ENCODE measurements around the gene FBXL12.
"Not testable (repeated sequence)": the region's sequence is repeated elsewhere in the genome, so short reads cannot be mapped to it uniquely, and the experiment has no call there.

Gene FBXL12

GRCh38 chr19:9838324-9838723 is 19.4 kb upstream of the FBXL12 start:
- DNase-seq, result no peak

GRCh38 chr19:9836021-9836420 is 17.1 kb upstream of the FBXL12 start:
- no peak for DNase-seq

- no peak for DNase-seq
Measured at GRCh38 chr19:9835507-9835949, 16.6 kb upstream of the FBXL12 start.

GRCh38 chr19:9834726-9835506 is 16.0 kb upstream of the FBXL12 start, which contains the start of gene PIN1:
TSS of gene PIN1 (plus strand) at chr19:9835318. CDS start at chr19:9835345, 27 bp downstream.
- peak; percentile 98 for DNase-seq

- no peak for DNase-seq
Measured at GRCh38 chr19:9834307-9834725, 15.4 kb upstream of the FBXL12 start.

GRCh38 chr19:9828551-9829063 is 9.7 kb upstream of the FBXL12 start:
- DNase-seq, result no peak

- peak; percentile 92 for DNase-seq
Measured at GRCh38 chr19:9827289-9828238, 8.7 kb upstream of the FBXL12 start, which contains the start of gene UBL5. TSS of gene UBL5 (plus strand) at chr19:9827918. CDS start at chr19:9828338, 420 bp downstream.

- DNase-seq, result no peak
Measured at GRCh38 chr19:9823816-9824215, 4.9 kb upstream of the FBXL12 start.

- DNase-seq, result not testable (repeated sequence)
Measured at GRCh38 chr19:9820034-9820433, 1.2 kb upstream of the FBXL12 start.

GRCh38 chr19:9819596-9819909 is 674 bp upstream of the FBXL12 start:
- peak; percentile 98 for DNase-seq

GRCh38 chr19:9818175-9818733 is 625 bp downstream of the FBXL12 start:
- no peak for DNase-seq

- no peak for DNase-seq
Measured at GRCh38 chr19:9811139-9811538, 7.7 kb downstream of the FBXL12 start.

- DNase-seq, result peak; percentile 11
Measured at GRCh38 chr19:9808855-9809824, 9.7 kb downstream of the FBXL12 start.

GRCh38 chr19:9806803-9807202 is 12.1 kb downstream of the FBXL12 start:
- DNase-seq, result no peak

GRCh38 chr19:9801976-9802375 is 16.9 kb downstream of the FBXL12 start:
- no peak for DNase-seq

GRCh38 chr19:9799162-9799561 is 19.7 kb downstream of the FBXL12 start:
- no peak for DNase-seq

GRCh38 chr19:9797871-9798270 is 21.0 kb downstream of the FBXL12 start:
- no peak for DNase-seq

- DNase-seq, result peak; percentile 86
Measured at GRCh38 chr19:9796113-9796773, 22.6 kb downstream of the FBXL12 start.

- peak; percentile 37 for DNase-seq
Measured at GRCh38 chr19:9793071-9793591, 25.7 kb downstream of the FBXL12 start.

- peak; percentile 92 for DNase-seq
Measured at GRCh38 chr19:9792206-9793070, 26.4 kb downstream of the FBXL12 start.

All from NCI-H510A treated with DMSO at 0.1 percent for 48 hours (cell line).